Spleen (tissue), 11 donors: Measurements from ENCODE around the gene PCGF2. TPM values are rescaled to one million over a fixed set of nuclear protein-coding genes. Genes with fewer than 3 reads are reported as not detected.
"Not testable (repeated sequence)": the region's sequence is repeated elsewhere in the genome, so short reads cannot be mapped to it uniquely, and the experiment has no call there.

Source experiments
- DNase-seq: peaks from one replicate; pipeline ENCODE4 v3.0.0-alpha.2; 2020
- H3K27ac ChIP-seq, 8 donors: fragments of 200-600 bp; sonication (generic) in 7 of 8; 1 replicate in 4 of 8; 2 replicates in 4 of 8; pipeline versions ENCODE4 v1.5.0 to v1.8.0; 2016 to 2021; ENCODE audit warnings: inconsistent platforms in 4 of 8, mild to moderate bottlenecking in 4 of 8, moderate library complexity in 1 of 8
- H3K27me3 ChIP-seq, 7 donors: fragments of 200-600 bp; sonication (generic) in 6 of 7; replicated peaks in 1 of 7; 1 replicate in 4 of 7; 2 replicates in 3 of 7; pipeline versions ENCODE4 v1.5.0 to v1.8.0; 2016 to 2021; ENCODE audit warnings: inconsistent platforms in 3 of 7, mild to moderate bottlenecking in 1 of 7
- H3K36me3 ChIP-seq, 6 donors: fragments of 200-600 bp; sonication (generic) in 5 of 6; 1 replicate in 4 of 6; 2 replicates in 2 of 6; pipeline versions ENCODE4 v1.5.0 to v1.8.0; 2016 to 2021; ENCODE audit warnings: inconsistent platforms in 2 of 6
- H3K4me1 ChIP-seq, 6 donors: fragments of 200-600 bp; sonication (generic) in 5 of 6; 1 replicate in 3 of 6; 2 replicates in 3 of 6; pipeline versions ENCODE4 v1.5.0 to v1.8.0; 2016 to 2021; ENCODE audit warnings: inconsistent platforms in 3 of 6
- H3K4me3 ChIP-seq, 8 donors: fragments of 200-600 bp; sonication (generic) in 7 of 8; 1 replicate in 4 of 8; 2 replicates in 4 of 8; pipeline versions ENCODE4 v1.5.0 to v1.8.0; 2016 to 2021; ENCODE audit warnings: inconsistent platforms in 4 of 8, mild to moderate bottlenecking in 4 of 8, moderate library complexity in 2 of 8
- H3K9me3 ChIP-seq, 8 donors: fragments of 200-600 bp; sonication (generic) in 7 of 8; 1 replicate in 4 of 8; 2 replicates in 4 of 8; pipeline versions ENCODE4 v1.5.0 to v1.8.0; 2016 to 2021; ENCODE audit warnings: inconsistent platforms in 4 of 8
- POLR2A ChIP-seq, 3 donors: fragments of 450-650 bp; IDR thresholded peaks; one replicate each; pipeline ENCODE4 v1.5.1; 2017; ENCODE audit warnings: antibody characterized with exemption in 3 of 3, mild to moderate bottlenecking in 1 of 3
- POLR2AphosphoS5 ChIP-seq, 3 donors: sonication (generic); formaldehyde crosslinking; IDR thresholded peaks; one replicate each; pipeline ENCODE4 v1.5.1; 2017; ENCODE audit warnings: antibody characterized with exemption in 3 of 3
- WGBS, 5 donors: extraction: QIAGEN DNeasy Blood & Tissue Kit in 3 of 5; methylation state at CpG; one replicate each; pipeline versions ENCODE4 v1.1.5 to v1.1.7; 2013 to 2018; 5-methylcytosine and 5-hydroxymethylcytosine counted together
- intact Hi-C: fragments of 100-400 bp; cut with DNase I; formaldehyde crosslinking; loops from one replicate; pipeline ENCODE4 v1.15.0; 2023; ENCODE audit warnings: low total_unique reads
- polyA plus RNA-seq, 3 donors: library from polyadenylated mRNA; stranded (reverse); fragments of 200-250 nt; gene quantifications; one replicate each; pipeline ENCODE4 v1.2.1, GENCODE V29; 2013
- total RNA-seq, 7 donors: library from RNA; depleted of rRNA in 3 of 7; stranded (reverse); fragments of >200 nt in 3 of 7; fragmentation: NEBNext Ultra II Directional in 4 of 7; extraction: Animal tissue kit (Norgen Biotek cat#: 25700) in 4 of 7; gene quantifications; one replicate each; pipeline versions ENCODE4 v1.1.0 to v1.2.1, GENCODE V29; 2016 to 2021
- TF ChIP-seq, protein P1 (sequence below), 11 experiments: fragments of 200-600 bp in 7 of 11; fragments of 450-650 bp in 4 of 11; sonication (generic) in 4 of 11; IDR thresholded peaks in 8 of 11; conservative IDR thresholded peaks in 3 of 11; 1 replicate in 7 of 11; 2 replicates in 4 of 11; pipeline versions ENCODE4 v1.4.0 to v1.8.0; 2016 to 2021; ENCODE audit warnings: antibody characterized with exemption in 11 of 11, inconsistent platforms in 4 of 11, mild to moderate bottlenecking in 1 of 11
- donor health status: healthy with polysubstance abuse.
- donor health status: DM: no; HTN: no; CAD: no; lungs with moderate emphysema.
- donor health status: DM: no; HTN: no; CAD: no.
- donor health status: Bipolar disorder and iron deficiency.
- donor health status: healthy.
- donor health status: DM: no; HTN: no; CAD: no.
- donor health status: DM: yes; HTN: yes; CAD: no.

Gene PCGF2
- total and polyA plus RNA-seq, 10 donors: 13.1 to 57.6 (median 25.7) TPM

DNA sequence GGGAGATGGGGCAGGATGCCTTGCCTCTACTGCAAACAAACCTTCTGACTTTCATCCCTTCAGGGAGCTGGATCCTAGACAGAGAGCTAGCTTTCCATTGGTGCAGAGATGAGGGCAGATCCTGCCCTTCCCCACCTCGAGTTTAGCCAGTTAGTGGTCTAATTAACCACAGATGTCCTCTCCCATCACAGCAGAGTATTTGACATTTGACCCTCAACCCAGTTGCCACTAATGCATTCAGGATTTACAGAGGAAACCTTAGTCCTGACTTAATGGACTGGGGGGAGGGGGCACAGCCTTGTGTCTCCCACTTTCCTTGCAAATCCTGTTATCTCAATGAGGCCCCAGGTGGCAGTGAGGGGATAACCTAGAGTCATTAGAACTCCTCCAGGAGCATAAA lies 41.0 kb upstream of the PCGF2 start:
- WGBS, 5 donors: 8 to 59% (median 36%) methylated on average over 1 of the region's 1 CpG
- intact Hi-C loops: no loop called here
- TF ChIP-seq POLR2AphosphoS5 (IDR thresholded peaks at IDR 0.05) (no peak), POLR2A (IDR thresholded peaks at IDR 0.05) (no peak)
- TF ChIP-seq, protein P1, sequence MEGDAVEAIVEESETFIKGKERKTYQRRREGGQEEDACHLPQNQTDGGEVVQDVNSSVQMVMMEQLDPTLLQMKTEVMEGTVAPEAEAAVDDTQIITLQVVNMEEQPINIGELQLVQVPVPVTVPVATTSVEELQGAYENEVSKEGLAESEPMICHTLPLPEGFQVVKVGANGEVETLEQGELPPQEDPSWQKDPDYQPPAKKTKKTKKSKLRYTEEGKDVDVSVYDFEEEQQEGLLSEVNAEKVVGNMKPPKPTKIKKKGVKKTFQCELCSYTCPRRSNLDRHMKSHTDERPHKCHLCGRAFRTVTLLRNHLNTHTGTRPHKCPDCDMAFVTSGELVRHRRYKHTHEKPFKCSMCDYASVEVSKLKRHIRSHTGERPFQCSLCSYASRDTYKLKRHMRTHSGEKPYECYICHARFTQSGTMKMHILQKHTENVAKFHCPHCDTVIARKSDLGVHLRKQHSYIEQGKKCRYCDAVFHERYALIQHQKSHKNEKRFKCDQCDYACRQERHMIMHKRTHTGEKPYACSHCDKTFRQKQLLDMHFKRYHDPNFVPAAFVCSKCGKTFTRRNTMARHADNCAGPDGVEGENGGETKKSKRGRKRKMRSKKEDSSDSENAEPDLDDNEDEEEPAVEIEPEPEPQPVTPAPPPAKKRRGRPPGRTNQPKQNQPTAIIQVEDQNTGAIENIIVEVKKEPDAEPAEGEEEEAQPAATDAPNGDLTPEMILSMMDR (IDR thresholded peaks at IDR 0.05 in 8 of 11, conservative IDR thresholded peaks at IDR 0.05 in 3 of 11): no peak
- Histone ChIP-seq H3K27ac (peak overlapping the region in 1 of 8 donors; percentile 61), H3K4me1 (peaks cover 0 to 40% (median 15%) of the 10 kb centered on the region in 6 donors), H3K36me3 (peaks cover 2 to 58% (median 27%) of the 10 kb centered on the region in 6 donors), H3K9me3 (no peaks in the 10 kb centered on the region), H3K4me3 (no peak overlapping the region), H3K27me3 (no peaks in the 10 kb centered on the region)
- DNase-seq: no peak

DNA sequence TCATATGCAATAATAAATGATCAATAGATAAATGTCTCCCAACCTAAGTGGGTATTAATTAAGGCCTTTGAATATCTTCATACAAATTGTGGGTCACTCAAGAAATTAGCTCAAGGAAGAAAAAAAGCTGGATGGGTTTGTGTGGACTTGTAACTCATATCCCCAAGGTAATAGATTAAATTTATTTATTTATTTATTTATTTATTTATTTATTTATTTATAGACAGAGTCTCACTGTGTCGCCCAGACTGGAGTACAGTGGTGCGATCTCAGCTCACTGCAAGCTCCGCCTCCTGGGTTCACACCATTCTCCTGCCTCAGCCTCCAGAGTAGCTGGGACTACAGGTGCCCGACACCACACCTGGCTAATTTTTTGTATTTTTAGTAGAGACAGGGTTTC lies 39.9 kb upstream of the PCGF2 start:
- H3K27ac ChIP-seq, H3K4me3 ChIP-seq, H3K9me3 ChIP-seq, H3K27me3 ChIP-seq, DNase-seq, intact Hi-C loops: not testable (repeated sequence)
- WGBS, 5 donors: 93 to 100% (median 97%) methylated on average over 4 of the region's 4 CpGs
- peaks cover 0 to 36% (median 13%) of the 10 kb centered on the region in 6 donors for H3K4me1 ChIP-seq
- peaks cover 2 to 59% (median 39%) of the 10 kb centered on the region in 6 donors for H3K36me3 ChIP-seq

GRCh38 chr17:38786372-38786771 lies 38.2 kb upstream of the PCGF2 start:
- DNase-seq: no peak
- H3K9me3 ChIP-seq: no peaks in the 10 kb centered on the region
- H3K4me1 ChIP-seq: peaks cover 0 to 25% (median 13%) of the 10 kb centered on the region in 6 donors
- H3K36me3 ChIP-seq: peaks cover 2 to 66% (median 54%) of the 10 kb centered on the region in 6 donors
- no peak overlapping the region for H3K27ac ChIP-seq
- H3K4me3 ChIP-seq: no peak overlapping the region
- TF ChIP-seq POLR2A (IDR thresholded peaks at IDR 0.05) (no peak), POLR2AphosphoS5 (IDR thresholded peaks at IDR 0.05) (no peak)
- TF ChIP-seq, protein P1 (IDR thresholded peaks at IDR 0.05 in 8 of 11, conservative IDR thresholded peaks at IDR 0.05 in 3 of 11): no peak
- intact Hi-C loops: no loop called here
- 71 to 90% (median 85%) methylated on average over 4 to 6 of the region's 6 CpGs for WGBS, 5 donors
- no peaks in the 10 kb centered on the region for H3K27me3 ChIP-seq

DNA sequence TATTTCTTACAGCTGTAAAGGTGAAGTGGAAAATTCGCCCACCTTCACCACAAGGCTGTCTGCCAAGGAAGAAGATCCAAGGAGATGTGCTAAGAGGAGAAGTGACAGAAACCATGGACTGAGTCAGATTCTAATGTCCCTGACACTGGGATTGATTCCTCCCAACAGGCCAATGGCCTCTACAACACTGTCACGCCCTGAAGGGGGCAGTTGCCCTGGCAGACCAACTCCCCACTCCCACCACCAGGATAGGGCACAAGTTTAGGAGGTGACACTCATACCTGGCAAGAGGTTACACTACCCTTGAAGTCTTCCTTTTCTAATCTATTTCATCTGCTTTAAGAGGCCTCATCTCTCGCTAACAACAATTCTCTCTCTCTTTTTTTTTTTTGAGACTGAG lies 35.1 kb upstream of the PCGF2 start:
- H3K36me3 ChIP-seq: peaks cover 13 to 90% (median 85%) of the 10 kb centered on the region in 6 donors
- no peak overlapping the region for H3K27ac ChIP-seq
- no peaks in the 10 kb centered on the region for H3K27me3 ChIP-seq
- no peak for DNase-seq
- intact Hi-C loops: no loop called here
- TF ChIP-seq, protein P1 (IDR thresholded peaks at IDR 0.05 in 8 of 11, conservative IDR thresholded peaks at IDR 0.05 in 3 of 11): no peak
- TF ChIP-seq POLR2AphosphoS5 (IDR thresholded peaks at IDR 0.05): no peak
- no peak overlapping the region for H3K4me3 ChIP-seq
- no peaks in the 10 kb centered on the region for H3K4me1 ChIP-seq
- no peaks in the 10 kb centered on the region for H3K9me3 ChIP-seq
- WGBS, 5 donors: 88 to 96% (median 93%) methylated on average over 3 of the region's 3 CpGs
